ENCODE data around the gene PLA2R1.

The PLA2R1 gene

GRCh38 chr2:160063271-160063670 lies 856 bp upstream of the PLA2R1 start:
- Histone ChIP-seq H4K20me1 (ENCODE audit: insufficient read depth, low read length, poor library complexity, severe bottlenecking) (no peaks in the 10 kb centered on the region), H3F3A (ENCODE audit: low read depth) (no peaks in the 10 kb centered on the region), H3K4me1 (ENCODE audit: insufficient read depth, low read length, poor library complexity, severe bottlenecking) (no peaks in the 10 kb centered on the region), H3K27me3 (ENCODE audit: insufficient read depth, low read length, poor library complexity, severe bottlenecking) (no peaks in the 10 kb centered on the region), H3K9ac (ENCODE audit: low read depth, low read length, poor library complexity, severe bottlenecking) (no peak overlapping the region), H3K79me2 (ENCODE audit: insufficient read depth, low read length) (no peaks in the 10 kb centered on the region), H3K9me2 (replicated peaks; ENCODE audit: low read depth, low read length) (no peaks in the 10 kb centered on the region), H3K36me3 (ENCODE audit: insufficient read depth, low read length) (no peaks in the 10 kb centered on the region), H3K9me3 (ENCODE audit: insufficient read depth, low read depth, low read length) (peaks cover 7% of the 10 kb centered on the region), H2AFZ (ENCODE audit: low read length) (no peak overlapping the region), H3K4me3 (ENCODE audit: low read length, poor library complexity, severe bottlenecking) (no peak overlapping the region), H3K4me2 (ENCODE audit: low read depth, low read length, poor library complexity, severe bottlenecking) (no peak overlapping the region)
- no peak for TF ChIP-seq EZH2phosphoT487 (IDR thresholded peaks at IDR 0.05; ENCODE audit: borderline replicate concordance)
- TF ChIP-seq CTCF (conservative IDR thresholded peaks at IDR 0.05; ENCODE audit: low read length): no peak

GRCh38 chr2:160061944-160062291 lies 497 bp downstream of the PLA2R1 start:
- TF ChIP-seq CTCF (conservative IDR thresholded peaks at IDR 0.05; ENCODE audit: low read length): no peak
- no peak for TF ChIP-seq EZH2phosphoT487 (IDR thresholded peaks at IDR 0.05; ENCODE audit: borderline replicate concordance)
- no peaks in the 10 kb centered on the region for H3K79me2 ChIP-seq (ENCODE audit: insufficient read depth, low read length)
- H3K4me2 ChIP-seq (ENCODE audit: low read depth, low read length, poor library complexity, severe bottlenecking): no peak overlapping the region
- no peaks in the 10 kb centered on the region for H3K27me3 ChIP-seq (ENCODE audit: insufficient read depth, low read length, poor library complexity, severe bottlenecking)
- no peaks in the 10 kb centered on the region for H3K4me1 ChIP-seq (ENCODE audit: insufficient read depth, low read length, poor library complexity, severe bottlenecking)
- no peaks in the 10 kb centered on the region for H4K20me1 ChIP-seq (ENCODE audit: insufficient read depth, low read length, poor library complexity, severe bottlenecking)
- no peak overlapping the region for H2AFZ ChIP-seq (ENCODE audit: low read length)
- H3K9me2 ChIP-seq (replicated peaks; ENCODE audit: low read depth, low read length): no peaks in the 10 kb centered on the region
- no peak overlapping the region for H3K9ac ChIP-seq (ENCODE audit: low read depth, low read length, poor library complexity, severe bottlenecking)
- H3K36me3 ChIP-seq (ENCODE audit: insufficient read depth, low read length): no peaks in the 10 kb centered on the region
- no peaks in the 10 kb centered on the region for H3K9me3 ChIP-seq (ENCODE audit: insufficient read depth, low read depth, low read length)
- no peaks in the 10 kb centered on the region for H3F3A ChIP-seq (ENCODE audit: low read depth)
- no peak overlapping the region for H3K4me3 ChIP-seq (ENCODE audit: low read length, poor library complexity, severe bottlenecking)

- Histone ChIP-seq H4K20me1 (ENCODE audit: insufficient read depth, low read length, poor library complexity, severe bottlenecking) (no peaks in the 10 kb centered on the region), H3K36me3 (ENCODE audit: insufficient read depth, low read length) (no peaks in the 10 kb centered on the region), H3K9ac (ENCODE audit: low read depth, low read length, poor library complexity, severe bottlenecking) (no peak overlapping the region), H3K9me3 (ENCODE audit: insufficient read depth, low read depth, low read length) (no peaks in the 10 kb centered on the region), H3F3A (ENCODE audit: low read depth) (no peaks in the 10 kb centered on the region), H3K4me2 (ENCODE audit: low read depth, low read length, poor library complexity, severe bottlenecking) (no peak overlapping the region), H3K4me1 (ENCODE audit: insufficient read depth, low read length, poor library complexity, severe bottlenecking) (no peaks in the 10 kb centered on the region), H3K4me3 (ENCODE audit: low read length, poor library complexity, severe bottlenecking) (no peak overlapping the region), H3K79me2 (ENCODE audit: insufficient read depth, low read length) (no peaks in the 10 kb centered on the region), H3K27me3 (ENCODE audit: insufficient read depth, low read length, poor library complexity, severe bottlenecking) (no peaks in the 10 kb centered on the region), H3K9me2 (replicated peaks; ENCODE audit: low read depth, low read length) (no peaks in the 10 kb centered on the region), H2AFZ (ENCODE audit: low read length) (no peak overlapping the region)
- TF ChIP-seq EZH2phosphoT487 (IDR thresholded peaks at IDR 0.05; ENCODE audit: borderline replicate concordance) (no peak), CTCF (conservative IDR thresholded peaks at IDR 0.05; ENCODE audit: low read length) (no peak)
Measured at GRCh38 chr2:160061533-160061932, 882 bp downstream of the PLA2R1 start.

Data from Loucy (cell line).